ENCODE measurements around the gene TOMM5.

TOMM5 gene

GRCh38 chr9:37561682-37562081 is 30.7 kb downstream of the TOMM5 start:
- DNase-seq: no peak

DNA sequence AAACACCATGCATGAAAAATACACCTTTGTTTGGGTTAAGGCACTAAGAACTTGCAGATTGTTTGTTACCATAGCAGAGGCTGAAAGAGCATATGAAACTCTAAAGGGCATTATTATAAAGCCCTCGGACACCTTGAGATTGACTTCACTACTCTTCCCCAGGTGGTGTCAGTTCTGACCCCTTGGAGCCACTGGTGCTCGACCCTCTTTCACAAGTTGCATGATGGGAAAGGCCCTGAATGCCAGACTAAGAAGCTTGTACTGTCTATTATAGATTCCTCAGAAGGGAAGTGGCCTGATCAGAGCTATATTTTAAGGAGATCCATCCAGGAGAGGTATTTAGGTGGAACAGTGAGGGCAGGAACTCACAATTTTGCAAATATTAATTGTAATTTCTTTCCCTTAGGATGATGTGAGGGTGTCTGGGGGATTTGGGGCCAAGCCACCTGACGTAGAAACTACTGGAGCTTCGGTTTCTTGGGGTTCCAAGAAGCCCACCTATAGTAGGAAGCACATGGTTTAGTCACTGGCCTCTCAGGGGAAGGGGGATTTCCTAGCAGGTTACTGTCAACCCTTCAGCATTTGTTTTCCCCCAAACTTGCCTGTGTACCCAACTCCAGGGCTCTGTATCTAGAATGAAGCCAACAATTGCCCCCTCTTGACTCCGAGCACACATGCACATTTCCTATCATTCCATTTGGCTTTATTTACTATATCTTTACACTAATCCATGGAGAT is 32.4 kb downstream of the TOMM5 start:
- DNase-seq: no peak

DNA sequence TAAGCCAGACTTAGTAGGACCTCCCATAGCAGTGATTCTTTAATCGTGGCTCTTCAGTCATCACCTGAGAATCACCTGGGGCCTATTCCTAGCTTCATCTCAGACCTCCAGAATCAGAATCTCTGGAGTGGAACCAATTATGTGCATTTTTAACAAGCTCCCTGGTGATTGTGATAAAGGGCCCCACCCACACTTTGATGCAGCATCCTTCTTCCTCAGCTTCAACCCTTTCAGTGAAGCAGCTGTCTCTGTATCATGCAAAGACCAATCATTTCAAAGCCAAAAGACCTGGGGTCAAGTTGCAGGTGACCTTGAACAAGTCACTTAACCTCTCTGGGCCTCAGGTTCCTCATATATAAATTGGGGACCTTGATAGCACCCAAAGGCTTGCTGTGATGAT is 33.3 kb downstream of the TOMM5 start:
- no peak for DNase-seq

DNA sequence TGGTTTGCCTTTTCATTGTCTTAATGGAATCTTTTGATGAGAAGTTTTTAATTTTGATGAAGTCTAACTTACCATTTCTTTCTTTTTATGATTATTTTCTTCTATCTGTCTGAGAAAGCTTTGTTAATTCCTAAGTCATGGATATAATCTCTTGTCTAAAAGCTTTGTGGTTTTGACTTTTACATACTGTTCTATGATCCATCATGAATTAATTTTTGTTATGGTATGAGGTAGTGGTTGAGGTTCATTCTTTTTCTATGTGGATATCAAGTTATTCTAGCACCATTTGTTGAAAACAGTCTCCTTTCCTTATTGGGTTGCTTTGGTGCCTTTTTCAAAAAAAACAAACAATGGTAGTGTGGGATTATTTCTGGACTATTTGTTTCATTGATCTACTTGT is 36.6 kb downstream of the TOMM5 start:
- DNase-seq: no peak

DNA sequence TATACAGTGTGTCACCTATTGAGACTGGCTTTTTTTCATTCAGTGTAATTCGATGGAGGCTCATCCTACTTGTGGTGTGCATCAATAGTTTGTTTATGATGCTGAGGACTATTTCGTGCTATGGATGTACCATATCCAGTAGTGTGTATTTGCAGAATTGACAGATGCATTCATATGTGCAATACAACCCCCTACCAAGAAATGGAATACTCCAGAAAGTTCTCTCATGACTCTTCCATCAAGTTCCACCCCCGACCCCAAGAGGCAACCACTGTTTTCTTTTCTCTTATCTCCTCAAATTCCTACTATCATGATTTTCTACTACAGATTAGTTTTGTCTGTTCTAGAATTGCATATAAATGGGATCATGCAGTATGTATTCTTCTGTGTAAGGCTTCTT is 38.1 kb downstream of the TOMM5 start:
- DNase-seq: no peak

DNA sequence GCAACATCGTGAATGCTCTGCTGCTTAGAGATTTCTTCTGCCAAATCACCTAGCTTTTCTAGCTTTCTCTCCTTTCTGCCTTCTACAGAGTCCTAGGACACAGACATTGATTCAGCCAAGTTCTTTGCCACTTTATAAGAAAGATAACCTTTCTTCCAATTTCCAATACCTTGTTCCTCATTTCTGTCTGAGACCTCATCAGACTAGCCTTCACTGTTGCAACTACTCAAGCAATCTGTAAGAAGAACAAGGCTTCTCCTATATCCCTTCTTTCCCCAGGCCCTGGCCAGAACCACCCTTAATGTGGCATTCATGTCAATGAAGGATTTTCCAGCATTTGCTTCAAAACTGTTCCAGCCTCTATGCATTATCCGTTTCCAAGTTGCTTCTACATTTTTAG is 40.5 kb downstream of the TOMM5 start:
- DNase-seq: no peak

GRCh38 chr9:37551468-37551867 is 40.9 kb downstream of the TOMM5 start:
- no peak for DNase-seq

- DNase-seq: no peak
These were observed 41.6 kb downstream of the TOMM5 start for GRCh38 chr9:37550781-37551180.

- no peak for DNase-seq
These were observed 42.9 kb downstream of the TOMM5 start for GRCh38 chr9:37549527-37549926.

DNA sequence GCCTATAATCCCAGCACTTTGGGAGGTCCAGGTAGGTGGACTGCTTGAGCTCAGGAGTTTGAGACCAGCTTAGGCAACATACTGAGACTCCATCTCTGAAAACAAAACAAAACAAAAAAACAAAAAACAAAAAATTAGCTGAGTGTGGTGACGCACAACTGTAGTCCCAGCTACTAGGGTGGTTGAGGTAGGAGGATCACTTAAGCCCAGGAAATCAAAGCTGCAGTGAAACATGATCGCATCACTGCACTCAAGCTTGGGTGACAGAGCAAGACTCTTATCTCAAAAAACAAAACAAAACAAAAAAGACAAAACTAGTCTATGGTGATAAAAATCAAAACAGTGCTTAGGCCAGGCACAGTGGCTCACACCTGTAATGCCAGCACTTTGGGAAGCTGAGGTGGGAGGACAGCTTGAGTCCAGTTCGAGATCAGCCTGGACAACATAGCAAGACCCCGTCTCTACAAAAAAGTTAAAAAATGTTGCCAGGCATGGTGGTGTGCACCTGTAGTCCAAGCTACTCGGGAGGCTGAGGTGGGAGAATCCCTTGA is 45.0 kb downstream of the TOMM5 start:
- no peak for DNase-seq

- DNase-seq: no peak
These were observed 48.9 kb downstream of the TOMM5 start for GRCh38 chr9:37543468-37543867.

- peak; percentile 7 for DNase-seq
These were observed 49.5 kb downstream of the TOMM5 start for GRCh38 chr9:37542895-37543294.

GRCh38 chr9:37542488-37542887 is 49.9 kb downstream of the TOMM5 start:
- no peak for DNase-seq

DNA sequence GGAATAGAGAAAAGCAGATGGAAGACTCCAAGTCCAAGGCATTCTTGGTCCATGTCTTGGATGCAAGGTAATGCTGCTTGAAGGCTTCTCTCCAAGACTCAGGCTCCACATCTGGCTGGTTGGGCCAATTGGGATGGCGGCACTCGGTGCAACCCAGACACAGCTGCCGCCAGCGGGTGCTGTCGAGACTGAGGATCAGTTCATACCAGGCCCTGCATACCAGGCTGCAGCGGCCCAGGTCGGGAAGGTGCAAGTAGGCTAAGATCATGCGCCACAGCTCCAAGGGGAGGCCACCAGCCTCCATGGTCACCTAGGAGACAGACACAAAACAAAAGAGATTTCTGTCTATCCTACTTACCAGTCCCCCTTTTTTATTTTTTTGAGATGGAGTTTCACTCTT is 50.9 kb downstream of the TOMM5 start:
- no peak for DNase-seq

DNA sequence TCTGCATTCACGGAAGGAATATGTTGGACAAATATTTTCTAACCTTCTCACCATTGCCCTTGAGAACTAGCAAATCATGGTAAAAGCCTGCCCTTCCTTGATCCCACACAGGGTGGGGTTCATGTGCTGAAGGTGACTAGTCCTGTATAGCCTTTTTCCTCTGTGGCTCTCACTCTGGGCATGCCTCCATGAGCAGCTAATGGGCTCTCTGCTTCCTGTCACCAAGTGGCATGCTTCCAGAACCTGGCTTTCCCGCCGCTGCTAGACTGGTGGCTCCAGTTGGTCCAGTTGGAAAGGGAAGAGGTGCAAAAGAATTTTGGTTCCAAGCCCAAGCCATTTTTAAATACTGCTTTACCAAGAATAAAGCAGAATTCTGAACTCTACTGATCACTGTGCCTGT is 51.8 kb downstream of the TOMM5 start:
- DNase-seq: no peak

DNA sequence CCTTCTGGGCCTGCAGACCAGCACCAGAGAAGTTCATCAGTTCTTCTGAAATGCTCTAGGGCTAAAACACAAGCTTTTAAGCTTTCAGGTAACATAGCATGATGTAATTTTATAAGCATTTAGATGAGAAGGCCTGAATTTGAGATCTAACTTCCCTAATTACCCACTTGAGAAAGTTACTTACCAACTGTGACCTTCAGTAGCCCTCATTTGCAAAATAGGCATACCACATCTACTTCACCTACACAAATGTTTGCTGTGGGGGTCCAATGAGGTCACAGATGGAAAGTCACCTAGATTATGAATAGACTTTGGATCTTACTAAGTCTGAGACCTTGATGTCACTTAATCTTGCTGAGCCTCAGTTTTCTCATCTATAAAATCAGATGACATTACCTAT is 52.8 kb downstream of the TOMM5 start:
- DNase-seq: no peak

Measured in activated CD4-positive, alpha-beta T cell treated with anti-CD3 and anti-CD28 coated beads for 48 hours (primary cell).